ENCODE measurements around the gene UMPS.
A peak's percentile ranks its signal among the peaks of the same experiment; 100 is the strongest.

The UMPS gene

GRCh38 chr3:124722589-124722988, 7.7 kb upstream of the UMPS start:
- Histone ChIP-seq H3K9me2 (replicated peaks; ENCODE audit: insufficient read depth, low read length) (no peaks in the 10 kb centered on the region), H4K20me1 (ENCODE audit: low read depth, low read length) (no peaks in the 10 kb centered on the region), H3K4me3 (ENCODE audit: insufficient read depth, low read length, poor library complexity, severe bottlenecking) (no peak overlapping the region), H3K4me2 (ENCODE audit: low read depth, low read length, poor library complexity, severe bottlenecking) (no peak overlapping the region), H3K27ac (ENCODE audit: low read depth, low read length) (no peak overlapping the region), H3K36me3 (ENCODE audit: low read length) (no peaks in the 10 kb centered on the region), H3K9me3 (ENCODE audit: insufficient read depth, low read length) (no peaks in the 10 kb centered on the region), H3K27me3 (ENCODE audit: low read length) (peaks cover 3% of the 10 kb centered on the region; the same call in 1 of the 2 replicates), H2AFZ (ENCODE audit: low read depth, low read length, severe bottlenecking) (no peak overlapping the region), H3F3A (ENCODE audit: insufficient read depth) (no peaks in the 10 kb centered on the region), H3K9ac (ENCODE audit: low read length) (no peak overlapping the region), H3K79me2 (ENCODE audit: insufficient read depth, low read length) (no peaks in the 10 kb centered on the region)
- no peak for TF ChIP-seq EZH2phosphoT487 (conservative IDR thresholded peaks at IDR 0.05; ENCODE audit: low read length)
- no peak for TF ChIP-seq CTCF (IDR thresholded peaks at IDR 0.05; ENCODE audit: insufficient read depth, low read length, poor library complexity, severe bottlenecking)

GRCh38 chr3:124730941-124731297, 667 bp downstream of the UMPS start:
- Histone ChIP-seq H3K79me2 (ENCODE audit: insufficient read depth, low read length) (peaks cover 44% of the 10 kb centered on the region), H3K36me3 (ENCODE audit: low read length) (peaks cover 7% of the 10 kb centered on the region; the same call in 1 of the 2 replicates), H3K9me3 (ENCODE audit: insufficient read depth, low read length) (no peaks in the 10 kb centered on the region), H4K20me1 (ENCODE audit: low read depth, low read length) (peaks cover 9% of the 10 kb centered on the region; the same call in 1 of the 2 replicates), H3K9ac (ENCODE audit: low read length) (peak overlapping the region; percentile 86), H2AFZ (ENCODE audit: low read depth, low read length, severe bottlenecking) (peak overlapping the region; percentile 88), H3F3A (ENCODE audit: insufficient read depth) (no peaks in the 10 kb centered on the region), H3K27ac (ENCODE audit: low read depth, low read length) (no peak overlapping the region), H3K4me3 (ENCODE audit: insufficient read depth, low read length, poor library complexity, severe bottlenecking) (peak overlapping the region; percentile 92), H3K9me2 (replicated peaks; ENCODE audit: insufficient read depth, low read length) (no peaks in the 10 kb centered on the region), H3K4me2 (ENCODE audit: low read depth, low read length, poor library complexity, severe bottlenecking) (peak overlapping the region; percentile 69), H3K27me3 (ENCODE audit: low read length) (no peaks in the 10 kb centered on the region)
- TF ChIP-seq EZH2phosphoT487 (conservative IDR thresholded peaks at IDR 0.05; ENCODE audit: low read length), result no peak
- TF ChIP-seq CTCF (IDR thresholded peaks at IDR 0.05; ENCODE audit: insufficient read depth, low read length, poor library complexity, severe bottlenecking), result no peak

GRCh38 chr3:124731760-124732159, 1.5 kb downstream of the UMPS start:
- H3K4me3 ChIP-seq (ENCODE audit: insufficient read depth, low read length, poor library complexity, severe bottlenecking), result peak overlapping the region; percentile 4
- H3K9me3 ChIP-seq (ENCODE audit: insufficient read depth, low read length), result no peaks in the 10 kb centered on the region
- H3K9ac ChIP-seq (ENCODE audit: low read length), result 0 out of 2 replicates have a peak overlapping the region, but pooled peaks have one; percentile 5
- H3K36me3 ChIP-seq (ENCODE audit: low read length), result peaks cover 9% of the 10 kb centered on the region; the same call in 1 of the 2 replicates
- TF ChIP-seq CTCF (IDR thresholded peaks at IDR 0.05; ENCODE audit: insufficient read depth, low read length, poor library complexity, severe bottlenecking) (no peak), EZH2phosphoT487 (conservative IDR thresholded peaks at IDR 0.05; ENCODE audit: low read length) (no peak)
- H3K9me2 ChIP-seq (replicated peaks; ENCODE audit: insufficient read depth, low read length), result no peaks in the 10 kb centered on the region
- H3F3A ChIP-seq (ENCODE audit: insufficient read depth), result no peaks in the 10 kb centered on the region
- H3K27ac ChIP-seq (ENCODE audit: low read depth, low read length), result no peak overlapping the region
- H3K4me2 ChIP-seq (ENCODE audit: low read depth, low read length, poor library complexity, severe bottlenecking), result peak overlapping the region; percentile 69
- H3K79me2 ChIP-seq (ENCODE audit: insufficient read depth, low read length), result peaks cover 44% of the 10 kb centered on the region
- no peaks in the 10 kb centered on the region for H3K27me3 ChIP-seq (ENCODE audit: low read length)
- no peak overlapping the region for H2AFZ ChIP-seq (ENCODE audit: low read depth, low read length, severe bottlenecking)
- H4K20me1 ChIP-seq (ENCODE audit: low read depth, low read length), result peaks cover 9% of the 10 kb centered on the region; the same call in 1 of the 2 replicates
